ENCODE data around the gene GSE1.
A peak's percentile ranks its signal among the peaks of the same experiment; 100 is the strongest.

The GSE1 gene

GRCh38 chr16:85607796-85608514, 5.2 kb upstream of the GSE1 start:
- no peak for DNase-seq

GRCh38 chr16:85608515-85608885, 4.6 kb upstream of the GSE1 start:
- no peak for DNase-seq

- DNase-seq: no peak
These were observed 4.2 kb upstream of the GSE1 start for GRCh38 chr16:85608887-85609286.

GRCh38 chr16:85609539-85609938, 3.6 kb upstream of the GSE1 start:
- no peak for DNase-seq

GRCh38 chr16:85610059-85610445, 3.1 kb upstream of the GSE1 start:
- no peak for DNase-seq

- DNase-seq: peak; percentile 82 to 90
These were observed 2.5 kb upstream of the GSE1 start for GRCh38 chr16:85610446-85611193.

- no peak for DNase-seq
These were observed 2.0 kb upstream of the GSE1 start for GRCh38 chr16:85611194-85611443.

GRCh38 chr16:85611444-85612190, 1.5 kb upstream of the GSE1 start:
- peak; percentile 47 to 48 for DNase-seq

GRCh38 chr16:85612191-85612800, 826 bp upstream of the GSE1 start:
- peak; percentile 9 to 21 for DNase-seq

GRCh38 chr16:85613604-85614337, 649 bp downstream of the GSE1 start:
- DNase-seq: peak; percentile 18 to 21

GRCh38 chr16:85614338-85615013, 1.4 kb downstream of the GSE1 start:
- no peak for DNase-seq

- peak; percentile 50 to 68 for DNase-seq
These were observed 2.1 kb downstream of the GSE1 start for GRCh38 chr16:85615014-85615851.

GRCh38 chr16:85615852-85616606, 2.9 kb downstream of the GSE1 start:
- DNase-seq: peak; percentile 55 to 67

GRCh38 chr16:85616607-85617321, 3.6 kb downstream of the GSE1 start:
- no peak for DNase-seq

GRCh38 chr16:85617948-85618347, 4.8 kb downstream of the GSE1 start:
- no peak for DNase-seq

- no peak for DNase-seq
These were observed 5.4 kb downstream of the GSE1 start for GRCh38 chr16:85618521-85618920.

- DNase-seq: no peak
These were observed 6.2 kb downstream of the GSE1 start for GRCh38 chr16:85619101-85619891.

- no peak for DNase-seq
These were observed 7.3 kb downstream of the GSE1 start for GRCh38 chr16:85620374-85620773.
